ENCODE data around the gene ANKRD66. TPM values are rescaled to one million over a fixed set of nuclear protein-coding genes. Genes with fewer than 3 reads are reported as not detected.

ANKRD66 gene
- total RNA-seq, 1 experiment from 2014 or later, result not detected

- Histone ChIP-seq H3K27me3 (ENCODE audit: insufficient read depth, low read length) (no peaks in the 10 kb centered on the region), H4K20me1 (ENCODE audit: control insufficient read depth, insufficient read depth, insufficient read length) (no peaks in the 10 kb centered on the region), H3K56ac (ENCODE audit: insufficient read length, low read depth, low read length) (no peak overlapping the region), H3T11ph (ENCODE audit: low read length) (no peak overlapping the region), H4K91ac (ENCODE audit: insufficient read length, low read depth, low read length) (no peak overlapping the region), H3K79me2 (ENCODE audit: insufficient read depth, low read length) (no peaks in the 10 kb centered on the region), H4K5ac (ENCODE audit: insufficient read length, low read depth, low read length) (no peak overlapping the region), H2BK5ac (ENCODE audit: insufficient read length, low read length) (no peak overlapping the region), H3K9me3 (ENCODE audit: control insufficient read depth, low read depth, low read length) (no peaks in the 10 kb centered on the region), H2AFZ (ENCODE audit: low read length) (no peak overlapping the region), H2BK120ac (ENCODE audit: low read depth, low read length, poor library complexity, severe bottlenecking) (no peak overlapping the region), H3K23me2 (ENCODE audit: insufficient read length, low read depth, low read length, poor library complexity, severe bottlenecking) (no peaks in the 10 kb centered on the region), H3K14ac (ENCODE audit: insufficient read depth, low read length) (no peak overlapping the region), H3K4ac (ENCODE audit: low read depth, low read length) (no peak overlapping the region), H2BK20ac (ENCODE audit: low read depth, low read length, poor library complexity, severe bottlenecking) (no peak overlapping the region), H2AK5ac (ENCODE audit: insufficient read length, low read length) (no peak overlapping the region), H2BK12ac (ENCODE audit: insufficient read length, low read depth, low read length) (no peak overlapping the region), H3K18ac (ENCODE audit: insufficient read length, low read depth, low read length) (no peak overlapping the region), H3K9ac (ENCODE audit: extremely low read depth, insufficient read length, low read length) (no peak overlapping the region), H2BK15ac (ENCODE audit: low read depth, low read length) (no peak overlapping the region), H3K4me2 (ENCODE audit: insufficient read depth, insufficient read length, low read length) (no peak overlapping the region), H3K79me1 (ENCODE audit: insufficient read depth, low read depth, low read length, poor library complexity, severe bottlenecking) (no peaks in the 10 kb centered on the region), H4K8ac (replicated peaks; ENCODE audit: insufficient read length, low read depth, low read length) (no peak overlapping the region), H3K23ac (ENCODE audit: insufficient read length, low read depth, low read length) (no peak overlapping the region), H3K27ac (ENCODE audit: insufficient read length, low read depth, low read length) (no peak overlapping the region), H3K4me1 (ENCODE audit: insufficient read depth, low read length) (peaks cover 3% of the 10 kb centered on the region)
- no CpG with 5 or more reads among the region's 2 CpGs for WGBS (ENCODE audit: extremely low coverage, insufficient read length, low lambda C conversion rate)
- TF ChIP-seq CTCF (conservative IDR thresholded peaks at IDR 0.05), result no peak
- peaks cover 14 to 19% of the 10 kb centered on the region in 2 experiments for H3K4me1 Mint-ChIP-seq
- H3K4me3 Mint-ChIP-seq, result no peak overlapping the region
- peaks cover 29% of the 10 kb centered on the region for H3K27me3 Mint-ChIP-seq (ENCODE audit: low read depth)
- H3K36me3 Mint-ChIP-seq (ENCODE audit: insufficient read depth in 1 of 3, low read depth in 3 of 3), result no peaks in the 10 kb centered on the region
- no peak overlapping the region for H3K27ac Mint-ChIP-seq
- DNase-seq, result no peak
- H3K9me3 Mint-ChIP-seq, result peaks cover 0 to 3% of the 10 kb centered on the region in 2 experiments; a peak in 2 of 5 replicates
These were observed 5.3 kb upstream of the ANKRD66 start for GRCh38 chr6:46741482-46741881.
